Gastroesophageal sphincter (tissue), 4 donors: Measurements from ENCODE around the gene ALG12. TPM values are rescaled to one million over a fixed set of nuclear protein-coding genes. Genes with fewer than 3 reads are reported as not detected.

Experiments used
- ATAC-seq: fragments of 150-250 bp; one replicate; pipeline ENCODE4 v1.9.1; 2016; ENCODE audit warnings: mild to moderate bottlenecking, moderate library complexity
- H3K27ac ChIP-seq, 4 donors: fragments of 200-600 bp; sonication (generic) in 3 of 4; 1 replicate in 3 of 4; 2 replicates in 1 of 4; pipeline ENCODE4 v1.5.1; 2016 to 2019
- H3K27me3 ChIP-seq: fragments of 200-600 bp; sonication (generic); one replicate; pipeline ENCODE4 v1.5.1; 2019
- H3K36me3 ChIP-seq, 2 donors: fragments of 200-600 bp; sonication (generic); one replicate each; pipeline ENCODE4 v1.5.1; 2019; ENCODE audit warnings: control low read depth in 1 of 2
- H3K4me1 ChIP-seq, 3 donors: fragments of 200-600 bp; sonication (generic); 1 replicate in 2 of 3; 2 replicates in 1 of 3; pipeline ENCODE4 v1.5.1; 2016 to 2019; ENCODE audit warnings: control low read depth in 2 of 3
- H3K4me3 ChIP-seq, 2 donors: fragments of 200-600 bp; sonication (generic); one replicate each; pipeline ENCODE4 v1.5.1; 2019; ENCODE audit warnings: mild to moderate bottlenecking in 1 of 2, moderate library complexity in 1 of 2
- H3K9me3 ChIP-seq, 3 donors: fragments of 200-600 bp; sonication (generic); one replicate each; pipeline ENCODE4 v1.5.1; 2017 to 2019; ENCODE audit warnings: control low read depth in 2 of 3
- EP300 ChIP-seq: sonication (generic); formaldehyde crosslinking; IDR thresholded peaks from one replicate; pipeline ENCODE4 v1.6.1; 2017; ENCODE audit warnings: antibody characterized with exemption, mild to moderate bottlenecking
- POLR2A ChIP-seq, 2 donors: fragments of 450-650 bp; IDR thresholded peaks; one replicate each; pipeline ENCODE4 v1.6.1; 2017; ENCODE audit warnings: antibody characterized with exemption in 2 of 2, mild to moderate bottlenecking in 2 of 2, moderate library complexity in 1 of 2
- POLR2AphosphoS5 ChIP-seq: sonication (generic); formaldehyde crosslinking; IDR thresholded peaks from one replicate; pipeline ENCODE4 v1.6.1; 2017; ENCODE audit warnings: antibody characterized with exemption
- WGBS, 2 donors: methylation state at CpG; one replicate each; pipeline ENCODE4 v1.1.5; 2018; ENCODE audit warnings: low coverage in 1 of 2; 5-methylcytosine and 5-hydroxymethylcytosine counted together
- total RNA-seq, 4 donors: library from RNA; depleted of rRNA; stranded (reverse); fragments of >200 nt; gene quantifications; one replicate each; pipeline ENCODE4 v1.1.0, GENCODE V29; 2016
- TF ChIP-seq, protein P1 (sequence below), 4 experiments: fragments of 200-600 bp in 2 of 4; fragments of 450-650 bp in 2 of 4; sonication (generic) in 1 of 4; IDR thresholded peaks; one replicate each; pipeline ENCODE4 v1.5.1; 2017 to 2019; ENCODE audit warnings: antibody characterized with exemption in 4 of 4, mild to moderate bottlenecking in 2 of 4, moderate library complexity in 2 of 4

Gene ALG12
- total RNA-seq, 4 donors from 2014 or later, result 18.8 to 30.0 (median 22.6) TPM

DNA sequence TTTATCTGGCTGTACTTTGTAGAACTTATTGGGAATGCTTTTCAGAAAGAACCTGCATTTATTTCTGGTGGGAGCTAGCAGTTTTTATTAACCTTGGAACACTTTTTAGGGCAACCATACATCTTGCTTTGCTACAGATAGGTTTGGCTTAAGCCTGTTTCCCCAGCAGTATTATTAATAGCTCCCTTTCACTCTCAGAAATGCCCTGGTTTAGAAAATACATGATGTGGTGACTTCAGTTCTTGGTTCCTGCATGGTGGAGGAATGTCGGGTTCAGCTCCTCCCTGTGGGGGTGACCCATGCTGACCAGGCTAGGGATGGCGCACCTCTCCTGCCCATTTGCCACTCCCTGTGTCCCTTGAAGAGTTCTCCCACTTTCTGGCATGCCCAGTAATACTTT is 36.4 kb downstream of the ALG12 start:
- H3K9me3 ChIP-seq, result no peaks in the 10 kb centered on the region
- no peaks in the 10 kb centered on the region for H3K4me1 ChIP-seq
- H3K36me3 ChIP-seq, result peaks cover 0 to 33% of the 10 kb centered on the region in 2 donors
- WGBS, 2 donors, result no CpG with 5 or more reads among the region's 2 CpGs
- H3K27ac ChIP-seq, result no peak overlapping the region
- H3K4me3 ChIP-seq, result no peak overlapping the region
- no peak for ATAC-seq
- TF ChIP-seq, protein P1, sequence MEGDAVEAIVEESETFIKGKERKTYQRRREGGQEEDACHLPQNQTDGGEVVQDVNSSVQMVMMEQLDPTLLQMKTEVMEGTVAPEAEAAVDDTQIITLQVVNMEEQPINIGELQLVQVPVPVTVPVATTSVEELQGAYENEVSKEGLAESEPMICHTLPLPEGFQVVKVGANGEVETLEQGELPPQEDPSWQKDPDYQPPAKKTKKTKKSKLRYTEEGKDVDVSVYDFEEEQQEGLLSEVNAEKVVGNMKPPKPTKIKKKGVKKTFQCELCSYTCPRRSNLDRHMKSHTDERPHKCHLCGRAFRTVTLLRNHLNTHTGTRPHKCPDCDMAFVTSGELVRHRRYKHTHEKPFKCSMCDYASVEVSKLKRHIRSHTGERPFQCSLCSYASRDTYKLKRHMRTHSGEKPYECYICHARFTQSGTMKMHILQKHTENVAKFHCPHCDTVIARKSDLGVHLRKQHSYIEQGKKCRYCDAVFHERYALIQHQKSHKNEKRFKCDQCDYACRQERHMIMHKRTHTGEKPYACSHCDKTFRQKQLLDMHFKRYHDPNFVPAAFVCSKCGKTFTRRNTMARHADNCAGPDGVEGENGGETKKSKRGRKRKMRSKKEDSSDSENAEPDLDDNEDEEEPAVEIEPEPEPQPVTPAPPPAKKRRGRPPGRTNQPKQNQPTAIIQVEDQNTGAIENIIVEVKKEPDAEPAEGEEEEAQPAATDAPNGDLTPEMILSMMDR (IDR thresholded peaks at IDR 0.05), result no peak
- TF ChIP-seq EP300 (no peak), POLR2A (IDR thresholded peaks at IDR 0.05) (no peak), POLR2AphosphoS5 (no peak)
- H3K27me3 ChIP-seq, result no peaks in the 10 kb centered on the region

DNA sequence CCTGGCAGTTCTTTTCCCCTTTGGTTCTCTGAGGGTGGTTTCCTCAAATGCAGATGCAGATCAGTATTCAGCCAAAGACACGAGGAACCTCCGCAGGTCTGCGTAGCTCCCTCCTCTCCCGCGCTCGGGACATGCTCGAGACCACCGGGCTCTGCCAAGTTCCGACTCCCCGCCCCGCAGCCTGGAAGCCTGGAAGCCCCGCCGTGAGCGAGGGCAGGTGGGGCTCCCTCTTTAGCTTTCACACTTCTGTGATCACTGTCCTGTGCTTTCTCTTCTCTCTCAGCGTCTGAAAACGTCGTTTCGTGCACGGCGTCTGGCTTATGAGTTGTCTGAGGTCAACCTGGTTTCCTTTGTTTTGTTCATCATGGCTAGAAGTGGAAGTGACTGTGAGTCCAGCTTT is 38.0 kb downstream of the ALG12 start:
- Histone ChIP-seq H3K9me3 (no peaks in the 10 kb centered on the region), H3K27ac (no peak overlapping the region), H3K4me3 (no peak overlapping the region), H3K27me3 (no peaks in the 10 kb centered on the region), H3K4me1 (no peaks in the 10 kb centered on the region), H3K36me3 (peaks cover 0 to 17% of the 10 kb centered on the region in 2 donors)
- TF ChIP-seq, protein P1 (IDR thresholded peaks at IDR 0.05), result no peak
- WGBS, 2 donors, result 71 to 85% methylated on average over 4 to 6 of the region's 20 CpGs
- no peak for ATAC-seq

DNA sequence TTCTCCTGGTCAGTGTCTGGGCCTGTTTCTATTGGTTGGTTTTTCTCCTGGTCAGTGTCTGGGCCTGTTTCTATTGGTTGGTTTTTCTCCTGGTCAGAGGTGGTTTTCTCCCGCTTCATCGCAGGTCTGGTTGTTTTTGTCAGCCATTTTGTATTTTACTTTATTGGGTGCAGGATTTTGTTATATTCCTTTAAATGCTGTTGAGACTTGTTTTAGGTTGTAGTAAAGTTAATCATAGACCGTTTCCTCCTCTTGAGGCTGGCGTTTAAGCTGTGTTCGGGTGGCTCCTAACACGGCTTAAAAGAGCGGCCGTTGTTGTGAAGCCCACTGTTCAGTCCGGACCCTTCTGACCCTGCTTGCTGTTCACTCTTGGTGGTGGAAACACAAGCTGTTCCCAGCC is 38.4 kb downstream of the ALG12 start:
- H3K36me3 ChIP-seq, result peaks cover 0 to 14% of the 10 kb centered on the region in 2 donors
- H3K4me1 ChIP-seq, result no peaks in the 10 kb centered on the region
- H3K4me3 ChIP-seq, result no peak overlapping the region
- WGBS, 2 donors, result 100% methylated on average over 1 to 2 of the region's 9 CpGs
- H3K27ac ChIP-seq, result no peak overlapping the region
- H3K9me3 ChIP-seq, result no peaks in the 10 kb centered on the region
- ATAC-seq, result no peak
- no peaks in the 10 kb centered on the region for H3K27me3 ChIP-seq
- TF ChIP-seq EP300, result no peak
- TF ChIP-seq, protein P1 (IDR thresholded peaks at IDR 0.05), result no peak

DNA sequence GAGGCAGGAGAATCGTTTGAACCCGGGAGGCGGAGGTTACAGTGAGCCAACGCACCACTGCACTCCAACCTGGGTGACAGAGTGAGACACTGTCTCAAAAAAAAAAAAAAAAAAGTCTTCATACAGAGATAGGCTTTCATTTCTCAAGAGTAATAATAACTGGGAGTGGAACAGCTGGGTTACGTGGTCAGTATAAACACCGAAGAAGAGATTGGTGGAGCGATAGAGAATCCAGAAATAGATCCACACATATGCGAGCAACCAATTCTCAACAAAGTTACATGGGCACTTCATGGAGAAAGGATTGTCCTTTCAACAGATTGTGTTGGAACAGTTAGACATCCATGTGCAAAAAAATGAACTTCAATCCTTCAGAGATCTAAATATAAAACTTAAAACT is 40.0 kb downstream of the ALG12 start:
- no peak for ATAC-seq
- H3K4me3 ChIP-seq, result no peak overlapping the region
- WGBS, 2 donors, result 98% methylated on average over 4 to 8 of the region's 8 CpGs

DNA sequence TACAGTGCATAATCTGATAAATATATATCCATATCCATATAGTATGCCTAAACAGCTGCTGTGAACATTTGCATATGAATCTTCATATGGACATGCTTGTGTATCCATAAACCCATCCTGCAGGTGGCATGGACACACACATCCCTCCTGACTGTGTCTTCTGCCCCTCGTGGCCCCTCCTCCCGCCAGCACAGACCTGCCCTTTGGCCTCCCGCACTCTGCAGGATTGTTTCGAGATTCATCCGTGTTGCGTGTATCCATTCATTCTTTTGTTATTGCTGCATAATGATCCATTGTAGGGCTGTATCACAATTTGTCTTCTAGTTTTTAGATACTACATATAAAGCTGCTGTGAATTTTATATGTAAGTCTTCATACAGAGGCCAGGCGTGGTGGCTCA is 40.6 kb downstream of the ALG12 start:
- Histone ChIP-seq H3K27ac (no peak overlapping the region), H3K9me3 (no peaks in the 10 kb centered on the region), H3K36me3 (peaks cover 0 to 13% of the 10 kb centered on the region in 2 donors), H3K4me1 (no peaks in the 10 kb centered on the region), H3K4me3 (no peak overlapping the region), H3K27me3 (no peaks in the 10 kb centered on the region)
- no peak for TF ChIP-seq EP300
- TF ChIP-seq, protein P1 (IDR thresholded peaks at IDR 0.05), result no peak
- no peak for TF ChIP-seq POLR2A (IDR thresholded peaks at IDR 0.05)
- no peak for TF ChIP-seq POLR2AphosphoS5
- ATAC-seq, result no peak
- WGBS, 2 donors, result 94 to 98% methylated on average over 7 of the region's 7 CpGs

More for the DNA sequence above, 40.0 kb downstream of the ALG12 start:
- TF ChIP-seq, protein P1 (IDR thresholded peaks at IDR 0.05), result no peak
- TF ChIP-seq EP300 (no peak), POLR2A (IDR thresholded peaks at IDR 0.05) (no peak), POLR2AphosphoS5 (no peak)
- Histone ChIP-seq H3K4me1 (no peaks in the 10 kb centered on the region), H3K27ac (no peak overlapping the region), H3K9me3 (no peaks in the 10 kb centered on the region), H3K36me3 (peaks cover 0 to 13% of the 10 kb centered on the region in 2 donors), H3K27me3 (no peaks in the 10 kb centered on the region)
